ENCODE results near the gene MBD3L3.
"Not testable (repeated sequence)": the region's sequence is repeated elsewhere in the genome, so short reads cannot be mapped to it uniquely, and the experiment has no call there.

MBD3L3 gene
- total RNA-seq: 0 reads per million in 4 experiments

- not testable (repeated sequence) for DNase-seq
These were observed at the start of gene MBD3L3 for GRCh38 chr19:7058576-7058975. Gene MBD3L3, minus strand, starts transcription at chr19:7058676. Its CDS starts 71 bp downstream, at chr19:7058605.

GRCh38 chr19:7106711-7107657, 48.5 kb upstream of the MBD3L3 start:
- no peak for DNase-seq

GRCh38 chr19:7104747-7105447, 46.4 kb upstream of the MBD3L3 start:
- no peak for DNase-seq

GRCh38 chr19:7101498-7102253, 43.2 kb upstream of the MBD3L3 start:
- no peak for DNase-seq

GRCh38 chr19:7099597-7099921, 41.1 kb upstream of the MBD3L3 start:
- DNase-seq: no peak

GRCh38 chr19:7098701-7099596, 40.5 kb upstream of the MBD3L3 start:
- DNase-seq: peak; percentile 82

GRCh38 chr19:7098096-7098495, 39.6 kb upstream of the MBD3L3 start:
- DNase-seq: no peak

- no peak for DNase-seq
These were observed 30.5 kb upstream of the MBD3L3 start for GRCh38 chr19:7088999-7089398.

GRCh38 chr19:7083076-7083956, 24.8 kb upstream of the MBD3L3 start:
- no peak for DNase-seq

GRCh38 chr19:7078008-7078407, 19.5 kb upstream of the MBD3L3 start:
- DNase-seq: no peak

- DNase-seq: no peak
These were observed 17.7 kb upstream of the MBD3L3 start for GRCh38 chr19:7076151-7076550.

- DNase-seq: no peak
These were observed 16.3 kb upstream of the MBD3L3 start for GRCh38 chr19:7074705-7075282.

- no peak for DNase-seq
These were observed 14.1 kb upstream of the MBD3L3 start for GRCh38 chr19:7072541-7072940.

- no peak for DNase-seq
These were observed 11.4 kb upstream of the MBD3L3 start for GRCh38 chr19:7069904-7070226.

- DNase-seq: peak; percentile 98
These were observed 10.8 kb upstream of the MBD3L3 start, which contains the start of gene ZNF557 for GRCh38 chr19:7069042-7069903. Gene ZNF557, plus strand, starts transcription at chr19:7069703. Its CDS starts 5,372 bp downstream, at chr19:7075075.

- DNase-seq: no peak
These were observed 10.1 kb upstream of the MBD3L3 start for GRCh38 chr19:7068599-7068998.

GRCh38 chr19:7067716-7068115, 9.2 kb upstream of the MBD3L3 start:
- no peak for DNase-seq

- DNase-seq: not testable (repeated sequence)
These were observed 8.6 kb upstream of the MBD3L3 start for GRCh38 chr19:7067122-7067521.

- DNase-seq: no peak
These were observed 5.4 kb upstream of the MBD3L3 start for GRCh38 chr19:7063764-7064418.

Measured in effector CD8-positive, alpha-beta T cell (primary cell).